Stimulated activated CD8-positive, alpha-beta memory T cell treated with anti-CD3 and anti-CD28 coated beads, Interleukin-7, amount 100 ng/mL, for 1 hour (primary cell): ENCODE measurements around the gene ZBTB16.

ENCODE experiments used
- DNase-seq, 2 donors: peaks; one replicate each; pipeline ENCODE4 v3.0.0-alpha.2; 2020; ENCODE audit warnings: low read depth in 2 of 2

The ZBTB16 gene

GRCh38 chr11:114152162-114152561 lies 92.7 kb downstream of the ZBTB16 start:
- no peak for DNase-seq

GRCh38 chr11:114152785-114153184 lies 93.3 kb downstream of the ZBTB16 start:
- no peak for DNase-seq

- no peak for DNase-seq
Measured at GRCh38 chr11:114153224-114153623, 93.7 kb downstream of the ZBTB16 start.

GRCh38 chr11:114154271-114155047 lies 94.9 kb downstream of the ZBTB16 start:
- no peak for DNase-seq

- no peak for DNase-seq
Measured at GRCh38 chr11:114155116-114155515, 95.6 kb downstream of the ZBTB16 start.

- no peak for DNase-seq
Measured at GRCh38 chr11:114156131-114156581, 96.6 kb downstream of the ZBTB16 start.

- no peak for DNase-seq
Measured at GRCh38 chr11:114156782-114157181, 97.3 kb downstream of the ZBTB16 start.

- no peak for DNase-seq
Measured at GRCh38 chr11:114157476-114158050, 98.1 kb downstream of the ZBTB16 start.

- DNase-seq = no peak
Measured at GRCh38 chr11:114158421-114158820, 98.9 kb downstream of the ZBTB16 start.

GRCh38 chr11:114158886-114159285 lies 99.4 kb downstream of the ZBTB16 start:
- no peak for DNase-seq

- DNase-seq = no peak
Measured at GRCh38 chr11:114159320-114159719, 99.8 kb downstream of the ZBTB16 start.

- peak; percentile 90 for DNase-seq
Measured at GRCh38 chr11:114159802-114160632, 100.5 kb downstream of the ZBTB16 start.

GRCh38 chr11:114160894-114161293 lies 101.4 kb downstream of the ZBTB16 start:
- no peak for DNase-seq

- DNase-seq = no peak
Measured at GRCh38 chr11:114161486-114162250, 102.2 kb downstream of the ZBTB16 start.

- no peak for DNase-seq
Measured at GRCh38 chr11:114162719-114163123, 103.2 kb downstream of the ZBTB16 start.

GRCh38 chr11:114163229-114163631 lies 103.7 kb downstream of the ZBTB16 start:
- DNase-seq = no peak

- no peak for DNase-seq
Measured at GRCh38 chr11:114163830-114164401, 104.4 kb downstream of the ZBTB16 start.

GRCh38 chr11:114164546-114164945 lies 105.0 kb downstream of the ZBTB16 start:
- DNase-seq = no peak

GRCh38 chr11:114165326-114166230 lies 106.1 kb downstream of the ZBTB16 start:
- no peak for DNase-seq

- no peak for DNase-seq
Measured at GRCh38 chr11:114166362-114166761, 106.9 kb downstream of the ZBTB16 start.
